ENCODE data around the gene TFAP2A. TPM values are rescaled to one million over a fixed set of nuclear protein-coding genes. Genes with fewer than 3 reads are reported as not detected.

TFAP2A gene
- total and polyA plus RNA-seq, 2 donors (not counting 1 experiment from before 2014, with no cell fraction given) = 0.03 TPM; not detected in 1

GRCh38 chr6:10453596-10453995 lies 38.7 kb upstream of the TFAP2A start:
- H3K4me2 ChIP-seq (ENCODE audit: extremely low read depth, insufficient read depth, low read length) = no peak overlapping the region
- no peak overlapping the region for H3K27ac ChIP-seq (ENCODE audit: insufficient read depth, low read length)
- no peaks in the 10 kb centered on the region for H3K79me2 ChIP-seq (ENCODE audit: control insufficient read depth, insufficient read depth, low read length)
- no peak overlapping the region for H3K4me3 ChIP-seq (replicated peaks in 1 of 4; ENCODE audit: control extremely low read depth in 1 of 4, insufficient read depth in 1 of 4, low read depth in 3 of 4, low read length in 4 of 4)
- H3K9ac ChIP-seq (ENCODE audit: insufficient read depth, low read length) = no peak overlapping the region
- H3K36me3 ChIP-seq (ENCODE audit: control insufficient read depth, insufficient read depth, low read length) = no peaks in the 10 kb centered on the region
- H4K20me1 ChIP-seq (ENCODE audit: control insufficient read depth, extremely low read depth, insufficient read depth, low read length) = no peaks in the 10 kb centered on the region
- no peaks in the 10 kb centered on the region for H3K9me3 ChIP-seq (ENCODE audit: control insufficient read depth, insufficient read depth, low read depth, low read length)
- no peaks in the 10 kb centered on the region for H3K27me3 ChIP-seq (ENCODE audit: control insufficient read depth, insufficient read depth, low read length)
- TF ChIP-seq CTCF (conservative IDR thresholded peaks at IDR 0.05 in 1 of 2, IDR thresholded peaks at IDR 0.05 in 1 of 2; ENCODE audit: low read depth in 1 of 2, low read length in 2 of 2) = no peak
- no peak for TF ChIP-seq EZH2 (IDR thresholded peaks at IDR 0.05; ENCODE audit: low read length, missing control alignments)
- no peak overlapping the region for H2AFZ ChIP-seq (ENCODE audit: low read length)
- DNase-seq (ENCODE audit: low read depth in 2 of 2) = no peak
- no peaks in the 10 kb centered on the region for H3K4me1 ChIP-seq (ENCODE audit: control insufficient read depth, extremely low read depth, insufficient read depth, low read length)

GRCh38 chr6:10451828-10452509 lies 37.1 kb upstream of the TFAP2A start:
- Histone ChIP-seq H3K4me3 (replicated peaks in 1 of 4; ENCODE audit: control extremely low read depth in 1 of 4, insufficient read depth in 1 of 4, low read depth in 3 of 4, low read length in 4 of 4) (no peak overlapping the region), H3K79me2 (ENCODE audit: control insufficient read depth, insufficient read depth, low read length) (no peaks in the 10 kb centered on the region), H3K9me3 (ENCODE audit: control insufficient read depth, insufficient read depth, low read depth, low read length) (no peaks in the 10 kb centered on the region), H3K9ac (ENCODE audit: insufficient read depth, low read length) (no peak overlapping the region), H4K20me1 (ENCODE audit: control insufficient read depth, extremely low read depth, insufficient read depth, low read length) (no peaks in the 10 kb centered on the region), H3K4me2 (ENCODE audit: extremely low read depth, insufficient read depth, low read length) (no peak overlapping the region), H3K27ac (ENCODE audit: insufficient read depth, low read length) (no peak overlapping the region), H3K4me1 (ENCODE audit: control insufficient read depth, extremely low read depth, insufficient read depth, low read length) (no peaks in the 10 kb centered on the region), H3K27me3 (ENCODE audit: control insufficient read depth, insufficient read depth, low read length) (no peaks in the 10 kb centered on the region), H2AFZ (ENCODE audit: low read length) (no peak overlapping the region), H3K36me3 (ENCODE audit: control insufficient read depth, insufficient read depth, low read length) (no peaks in the 10 kb centered on the region)
- DNase-seq (ENCODE audit: low read depth in 2 of 2) = peak; percentile 38 to 94
- TF ChIP-seq CTCF (conservative IDR thresholded peaks at IDR 0.05 in 1 of 2, IDR thresholded peaks at IDR 0.05 in 1 of 2; ENCODE audit: low read depth in 1 of 2, low read length in 2 of 2) (no peak), EZH2 (IDR thresholded peaks at IDR 0.05; ENCODE audit: low read length, missing control alignments) (no peak)

- Histone ChIP-seq H3K4me3 (replicated peaks in 1 of 4; ENCODE audit: control extremely low read depth in 1 of 4, insufficient read depth in 1 of 4, low read depth in 3 of 4, low read length in 4 of 4) (no peak overlapping the region), H3K36me3 (ENCODE audit: control insufficient read depth, insufficient read depth, low read length) (no peaks in the 10 kb centered on the region), H3K27me3 (ENCODE audit: control insufficient read depth, insufficient read depth, low read length) (no peaks in the 10 kb centered on the region), H3K79me2 (ENCODE audit: control insufficient read depth, insufficient read depth, low read length) (no peaks in the 10 kb centered on the region), H4K20me1 (ENCODE audit: control insufficient read depth, extremely low read depth, insufficient read depth, low read length) (no peaks in the 10 kb centered on the region), H3K27ac (ENCODE audit: insufficient read depth, low read length) (no peak overlapping the region), H3K4me1 (ENCODE audit: control insufficient read depth, extremely low read depth, insufficient read depth, low read length) (no peaks in the 10 kb centered on the region), H3K9me3 (ENCODE audit: control insufficient read depth, insufficient read depth, low read depth, low read length) (no peaks in the 10 kb centered on the region), H2AFZ (ENCODE audit: low read length) (no peak overlapping the region), H3K4me2 (ENCODE audit: extremely low read depth, insufficient read depth, low read length) (no peak overlapping the region), H3K9ac (ENCODE audit: insufficient read depth, low read length) (no peak overlapping the region)
- DNase-seq (ENCODE audit: low read depth in 2 of 2) = no peak
- TF ChIP-seq CTCF (conservative IDR thresholded peaks at IDR 0.05 in 1 of 2, IDR thresholded peaks at IDR 0.05 in 1 of 2; ENCODE audit: low read depth in 1 of 2, low read length in 2 of 2) (no peak), EZH2 (IDR thresholded peaks at IDR 0.05; ENCODE audit: low read length, missing control alignments) (no peak)
Measured at GRCh38 chr6:10451394-10451793, 36.5 kb upstream of the TFAP2A start.

Measured in fibroblast of lung (primary cell).